TTC549 (cell line): Measurements from ENCODE around the gene GIMAP2.

ENCODE experiments used
- FAIRE-seq: peaks from 2 replicates; lab custom pipeline; 2012; peaks lifted over from hg19 to GRCh38; lab: Jason Lieb, UNC

GIMAP2 gene

DNA sequence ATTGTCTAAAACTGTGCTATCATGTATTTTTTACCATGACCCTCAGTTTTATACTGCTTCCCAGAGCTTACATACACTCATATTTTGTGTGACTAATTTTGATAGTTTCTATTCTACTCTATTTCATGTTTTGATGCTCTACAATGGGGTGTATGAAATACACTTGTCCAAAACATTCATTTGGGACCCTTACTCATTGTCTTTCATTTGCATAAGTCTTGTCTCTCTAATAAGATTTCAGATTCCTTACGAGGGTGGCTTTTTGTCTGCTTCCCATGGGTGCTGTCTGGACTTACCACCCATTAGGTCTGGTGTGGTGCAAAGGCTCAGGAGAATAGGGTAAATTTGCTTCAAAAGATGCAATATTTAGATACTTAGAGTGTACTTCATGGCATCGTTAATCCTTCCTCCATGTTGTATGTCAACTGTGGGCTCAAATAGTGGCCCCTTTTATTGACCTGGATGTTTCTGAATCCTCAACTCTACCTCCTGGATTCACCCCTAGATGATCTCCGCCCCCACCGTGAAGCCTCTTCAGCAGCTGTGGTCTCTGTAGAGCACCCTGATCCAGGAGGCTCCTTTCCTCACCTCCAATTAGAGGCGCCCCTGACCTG is 48.1 kb downstream of the GIMAP2 start:
- no peak for FAIRE-seq

DNA sequence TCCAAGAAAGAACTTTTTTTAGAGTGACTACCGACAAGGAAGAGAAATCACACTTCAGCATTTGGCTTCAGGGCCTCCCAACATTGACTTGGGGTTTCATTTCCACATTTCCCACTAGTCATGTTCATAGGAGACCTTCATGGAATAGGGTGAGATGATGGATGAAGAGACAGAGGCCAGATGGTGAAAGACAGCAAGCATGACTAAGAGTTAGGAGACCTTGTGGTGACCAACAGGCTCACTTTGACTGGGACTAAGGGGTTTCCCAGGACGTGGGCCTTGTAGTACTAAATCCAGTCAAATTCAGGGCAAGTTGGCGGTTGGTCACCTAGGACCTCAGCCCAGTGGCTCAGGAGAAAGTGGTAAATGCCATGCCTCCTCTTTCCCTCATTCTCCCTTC is 48.7 kb downstream of the GIMAP2 start:
- FAIRE-seq, result no peak

DNA sequence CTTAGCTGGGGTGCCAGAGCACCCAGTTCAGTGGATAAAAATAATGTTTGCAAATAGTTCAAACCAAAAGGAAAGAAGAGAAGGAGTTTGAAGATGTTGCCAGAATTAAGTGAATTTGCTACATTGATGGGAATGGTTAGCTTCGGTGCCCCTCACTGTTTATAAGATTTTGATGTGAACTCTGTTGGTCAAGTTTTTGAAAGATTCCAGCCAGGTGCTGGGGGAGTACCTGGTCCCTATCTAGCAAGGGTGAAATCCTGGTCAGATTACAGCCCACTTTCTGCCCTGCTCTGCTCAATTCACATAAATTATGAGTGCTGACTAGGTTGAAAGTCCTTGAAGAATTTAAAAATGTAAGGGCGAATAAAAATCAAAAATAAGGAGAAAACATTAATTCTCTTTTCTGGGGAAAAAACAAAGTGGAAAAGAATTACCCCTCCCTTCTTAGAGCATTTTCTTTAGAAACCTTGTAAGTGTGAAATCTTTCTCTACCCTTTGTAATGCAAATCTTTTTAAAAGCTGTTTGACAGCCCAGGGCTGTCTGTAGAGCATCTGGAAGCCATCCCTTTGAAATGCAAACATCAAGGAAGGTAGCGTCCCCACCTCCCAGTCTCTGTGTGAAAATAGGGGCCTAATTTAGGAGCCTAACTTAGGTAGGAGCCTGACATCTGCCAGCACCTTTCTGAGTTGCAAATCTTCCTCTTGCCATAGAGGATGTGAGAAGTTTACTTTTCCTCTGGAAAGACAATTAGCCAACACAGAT is 50.3 kb downstream of the GIMAP2 start:
- FAIRE-seq, result no peak

DNA sequence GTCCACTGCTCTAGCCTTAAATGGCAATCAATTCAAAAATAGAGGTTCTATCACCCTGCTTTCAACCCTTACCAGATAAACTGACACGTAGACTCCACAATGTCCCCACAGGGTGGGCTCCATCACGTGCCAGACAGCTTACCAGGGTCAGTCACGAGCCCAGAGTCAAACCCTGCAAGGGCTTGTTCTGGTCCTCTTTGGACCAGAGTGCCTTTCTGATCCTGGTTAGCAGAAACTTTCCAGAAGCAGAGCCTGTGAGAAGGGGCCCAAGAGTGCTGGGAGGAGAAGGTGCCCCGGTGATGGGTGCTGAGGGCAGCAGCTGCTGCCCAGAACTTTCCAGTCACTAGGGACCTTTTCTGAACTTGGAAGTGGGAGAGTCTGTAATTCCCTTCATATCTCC is 51.4 kb downstream of the GIMAP2 start:
- FAIRE-seq, result no peak

DNA sequence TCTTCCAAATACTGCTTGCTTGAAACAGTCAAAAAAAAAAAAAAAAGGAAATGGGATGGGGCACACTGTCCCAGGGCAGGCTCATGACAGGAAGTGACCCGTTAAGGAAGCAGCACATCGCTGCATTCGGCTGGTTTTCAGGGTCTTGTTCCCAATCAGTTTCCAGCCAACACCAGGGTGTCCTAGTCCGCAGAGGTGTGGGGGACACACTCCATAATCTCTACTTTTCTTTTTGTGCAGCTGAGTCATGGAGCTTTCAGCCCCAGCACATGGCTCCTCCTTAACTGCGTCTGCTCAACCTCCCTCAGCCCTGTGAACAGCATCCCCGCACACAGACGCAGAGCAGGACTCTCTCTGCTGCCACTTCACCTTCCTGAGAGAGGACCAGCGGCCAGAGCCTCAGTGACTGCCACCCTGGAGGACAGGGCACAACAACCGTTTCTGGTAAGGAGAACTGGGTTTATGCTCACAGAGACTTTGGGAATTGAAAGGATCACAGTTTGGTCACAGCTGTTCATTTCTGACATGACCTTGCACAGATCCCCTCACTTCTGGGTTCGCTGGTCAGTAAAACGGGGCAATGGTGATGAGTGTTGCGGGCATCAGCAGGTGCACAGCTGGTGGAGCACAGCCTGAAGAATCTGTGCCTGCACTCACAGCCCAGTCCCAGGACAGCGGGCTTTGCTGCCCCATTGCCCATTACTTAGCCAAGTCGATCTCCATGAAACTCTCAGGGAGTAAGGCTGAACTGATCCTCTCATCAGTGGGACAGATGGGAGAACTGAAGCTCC is 52.0 kb downstream of the GIMAP2 start, which contains the start of gene GIMAP5:
Gene GIMAP5 (plus strand): TSS at position 154 of the 791 bp plus-strand sequence. CDS start 3,467 bp downstream, outside the sequence.
- FAIRE-seq, result no peak

DNA sequence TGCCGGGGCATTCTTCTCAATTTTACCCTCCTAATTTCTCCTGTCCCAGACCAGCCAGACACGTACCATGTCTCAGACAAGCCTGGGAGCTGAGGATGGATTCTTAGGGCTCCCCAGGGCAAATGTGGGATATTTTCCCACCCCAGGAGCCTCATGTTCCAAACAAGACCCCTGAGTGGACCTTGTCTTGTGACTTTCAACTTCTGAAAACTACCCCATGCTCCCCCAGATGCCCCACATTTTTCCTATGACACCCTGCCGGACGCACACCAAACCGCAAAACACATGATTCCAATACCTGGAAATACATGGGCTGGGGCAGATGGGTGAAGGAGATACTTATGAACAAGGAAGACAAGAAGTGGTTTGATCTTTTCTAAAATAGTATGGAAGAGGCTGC is 52.6 kb downstream of the GIMAP2 start:
- no peak for FAIRE-seq

DNA sequence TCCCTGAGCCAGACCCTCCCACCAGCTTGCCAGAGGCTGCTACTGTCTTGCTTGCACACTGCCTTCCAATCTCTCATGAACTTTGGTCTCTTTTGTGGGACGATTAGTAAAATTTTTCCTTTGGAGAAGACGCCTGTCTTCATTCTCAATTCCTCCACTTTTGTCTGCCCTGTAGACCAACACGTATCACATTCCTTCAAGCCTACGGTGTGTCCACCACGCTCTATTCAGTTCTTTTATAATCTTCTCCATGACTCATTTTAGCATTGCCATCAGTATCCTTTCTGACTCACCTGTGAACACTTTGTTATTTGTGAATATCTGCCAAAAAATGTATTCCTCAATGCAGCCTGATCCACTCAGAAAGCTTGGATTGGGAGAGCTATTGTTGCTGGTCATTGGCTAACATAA is 53.1 kb downstream of the GIMAP2 start:
- FAIRE-seq, result no peak

DNA sequence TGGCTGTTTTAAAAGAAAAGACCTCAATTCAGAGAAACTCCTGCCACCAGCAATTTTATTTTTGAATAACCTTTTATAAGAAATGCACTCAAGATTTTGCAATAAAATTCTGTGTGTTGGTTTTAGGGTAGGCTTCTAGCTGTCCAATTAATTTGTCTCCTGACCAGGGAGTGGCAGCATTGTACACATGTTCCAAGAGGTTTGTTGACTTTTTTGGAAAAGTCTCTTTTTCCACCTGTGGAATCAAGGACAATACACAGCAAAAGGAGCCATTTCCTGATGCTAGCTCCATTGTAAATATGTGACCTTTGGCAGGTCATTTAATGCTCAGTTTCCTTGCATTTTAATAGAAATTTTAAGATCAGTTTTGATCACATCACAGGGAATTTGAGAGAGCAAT is 53.5 kb downstream of the GIMAP2 start:
- FAIRE-seq, result no peak

DNA sequence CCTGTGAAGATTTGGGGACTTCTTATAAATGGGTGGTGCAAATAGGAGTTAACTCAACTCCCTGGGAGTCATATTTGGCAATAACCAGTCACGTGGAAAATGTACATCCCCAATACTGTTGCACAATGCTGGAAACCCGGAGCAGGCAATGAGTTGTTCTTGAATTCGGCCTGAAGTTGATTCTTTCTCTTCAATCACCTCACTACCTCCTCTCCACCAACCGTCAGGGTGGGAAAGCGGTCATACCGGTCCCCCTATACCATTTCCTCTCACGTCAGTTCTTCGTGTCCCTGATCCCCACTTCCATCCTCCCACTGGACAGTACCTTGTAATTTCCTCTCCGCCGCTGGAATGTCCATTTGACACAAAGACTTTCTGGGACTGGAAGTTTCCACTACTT is 54.5 kb downstream of the GIMAP2 start:
- no peak for FAIRE-seq

DNA sequence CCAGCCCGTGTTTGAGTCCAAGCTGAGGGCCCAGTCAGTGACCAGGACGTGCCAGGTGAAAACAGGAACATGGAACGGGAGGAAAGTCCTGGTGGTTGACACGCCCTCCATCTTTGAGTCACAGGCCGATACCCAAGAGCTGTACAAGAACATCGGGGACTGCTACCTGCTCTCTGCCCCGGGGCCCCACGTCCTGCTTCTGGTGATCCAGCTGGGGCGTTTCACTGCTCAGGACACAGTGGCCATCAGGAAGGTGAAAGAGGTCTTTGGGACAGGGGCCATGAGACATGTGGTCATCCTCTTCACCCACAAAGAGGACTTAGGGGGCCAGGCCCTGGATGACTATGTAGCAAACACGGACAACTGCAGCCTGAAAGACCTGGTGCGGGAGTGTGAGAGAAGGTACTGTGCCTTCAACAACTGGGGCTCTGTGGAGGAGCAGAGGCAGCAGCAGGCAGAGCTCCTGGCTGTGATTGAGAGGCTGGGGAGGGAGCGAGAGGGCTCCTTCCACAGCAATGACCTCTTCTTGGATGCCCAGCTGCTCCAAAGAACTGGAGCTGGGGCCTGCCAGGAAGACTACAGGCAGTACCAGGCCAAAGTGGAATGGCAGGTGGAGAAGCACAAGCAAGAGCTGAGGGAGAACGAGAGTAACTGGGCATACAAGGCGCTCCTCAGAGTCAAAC is 56.9 kb downstream of the GIMAP2 start:
- no peak for FAIRE-seq
